ENCODE results near the gene NT5DC4. TPM values are rescaled to one million over a fixed set of nuclear protein-coding genes. Genes with fewer than 3 reads are reported as not detected.

NT5DC4 gene
- total and polyA plus RNA-seq, 2 of the 8 experiments (the other 6 are each of a cell fraction or from before 2014, with no cell fraction given): not detected

DNA sequence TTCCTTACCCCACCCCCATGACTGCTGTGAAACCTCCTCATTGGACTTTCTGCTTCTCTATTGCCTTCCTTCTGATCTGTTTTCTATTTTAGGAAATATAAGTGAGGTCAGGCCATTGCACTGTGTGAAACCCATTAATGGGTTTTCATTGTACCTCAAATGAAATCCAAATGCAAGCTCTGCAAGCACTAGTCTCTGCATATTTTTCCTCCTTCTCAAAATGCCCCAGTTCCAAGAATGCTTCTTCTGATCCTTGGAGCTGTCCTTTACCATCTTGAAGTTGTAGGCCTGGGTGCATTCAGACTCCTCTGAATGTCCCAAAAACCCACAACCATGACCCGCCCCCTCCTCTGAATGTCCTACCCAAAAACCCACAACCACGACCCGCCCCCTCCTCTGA is 55.3 kb downstream of the NT5DC4 start:
- Histone ChIP-seq H3K9me3 (ENCODE audit: insufficient read depth in 2 of 2, low read depth in 1 of 2, low read length in 1 of 2) (no peaks in the 10 kb centered on the region), H3K56ac (replicated peaks; ENCODE audit: insufficient read length, low read depth, low read length) (no peak overlapping the region), H2AK5ac (ENCODE audit: low read depth, low read length) (no peak overlapping the region), H3K79me1 (ENCODE audit: low read depth, low read length) (no peaks in the 10 kb centered on the region), H3K4me1 (replicated peaks in 1 of 4; ENCODE audit: control insufficient read depth in 3 of 4, insufficient read depth in 4 of 4, low read length in 3 of 4) (no peaks in the 10 kb centered on the region), H2BK5ac (ENCODE audit: low read depth, low read length) (no peak overlapping the region), H3K4me2 (ENCODE audit: insufficient read depth in 1 of 2, low read depth in 2 of 2, low read length in 2 of 2) (no peak overlapping the region), H4K20me1 (replicated peaks in 1 of 2; ENCODE audit: control insufficient read depth in 1 of 2, insufficient read depth in 2 of 2, low read length in 2 of 2) (no peaks in the 10 kb centered on the region), H3K9ac (replicated peaks in 1 of 4; ENCODE audit: extremely low read depth in 1 of 4, low read depth in 3 of 4, low read length in 3 of 4) (no peak overlapping the region), H3K23ac (ENCODE audit: insufficient read length) (no peak overlapping the region), H3K79me2 (ENCODE audit: control insufficient read depth in 1 of 2, insufficient read depth in 2 of 2, low read length in 2 of 2) (no peaks in the 10 kb centered on the region), H4K91ac (replicated peaks; ENCODE audit: insufficient read length, low read length) (no peak overlapping the region), H3K27me3 (replicated peaks in 1 of 4; ENCODE audit: control insufficient read depth in 3 of 4, extremely low read depth in 1 of 4, insufficient read depth in 3 of 4, low read length in 3 of 4) (no peaks in the 10 kb centered on the region), H3K18ac (ENCODE audit: extremely low read depth, low read length) (no peak overlapping the region), H2BK12ac (ENCODE audit: low read depth, low read length) (no peak overlapping the region), H2AFZ (ENCODE audit: low read length) (no peak overlapping the region), H3K4me3 (ENCODE audit: extremely low read depth in 1 of 4, insufficient read depth in 2 of 4, low read depth in 3 of 4, low read length in 4 of 4) (no peak overlapping the region), H3K4ac (replicated peaks; ENCODE audit: insufficient read length, low read depth, low read length) (no peak overlapping the region), H2BK120ac (replicated peaks; ENCODE audit: low read depth, low read length) (no peak overlapping the region), H4K8ac (ENCODE audit: extremely low read depth, insufficient read depth, low read length) (no peak overlapping the region), H2BK15ac (ENCODE audit: low read length) (no peak overlapping the region), H4K5ac (ENCODE audit: insufficient read length, low read depth, low read length) (no peak overlapping the region), H3K23me2 (ENCODE audit: low read depth, low read length) (no peaks in the 10 kb centered on the region; the same call in 1 of the 2 replicates), H3K14ac (ENCODE audit: insufficient read length) (no peak overlapping the region), H3K36me3 (ENCODE audit: control insufficient read depth in 2 of 4, insufficient read depth in 4 of 4, low read length in 3 of 4) (no peaks in the 10 kb centered on the region), H2BK20ac (ENCODE audit: low read length) (no peak overlapping the region), H3K27ac (ENCODE audit: low read depth, low read length) (no peak overlapping the region)
- WGBS, 2 experiments (ENCODE audit: extremely low coverage in 1 of 2, insufficient coverage in 1 of 2, insufficient read length in 1 of 2, insufficient replicate concordance in 2 of 2, low coverage in 1 of 2, low lambda C conversion rate in 2 of 2, missing lambda C conversion rate in 1 of 2): 100% methylated on average over 1 of the region's 3 CpGs; no CpG with 5 or more reads in 1 of the 2 experiments
- DNase-seq (ENCODE audit: low read depth in 1 of 2, low spot score in 2 of 2) (no peak), FAIRE-seq (no peak)
- CTCF ChIA-PET (ENCODE audit: partially characterized antibody): no interaction called here
- TF ChIP-seq SUZ12 (IDR thresholded peaks at IDR 0.05; ENCODE audit: low read length) (no peak), KDM4A (IDR thresholded peaks at IDR 0.05; ENCODE audit: low read depth, low read length, severe bottlenecking) (no peak)
- POLR2A ChIA-PET (ENCODE audit: partially characterized antibody): interaction anchor here (0.5 kb wide), 1 partner anchor 8 kb away, joined by 3 read pairs; no protein-coding TSS in a partner anchor

Measured in H1 (cell line).